SK-N-SH treated with all-trans-retinoic acid at 6 μM for 48 hours (cell line): ENCODE measurements around the gene PNPLA8.

ENCODE experiments used
- ATAC-seq: fragments of 200-7000 bp; cut with Tn5 transposase; 3 replicates; pipeline ENCODE4 v1.9.1; 2020; ENCODE audit warnings: mild to moderate bottlenecking, moderate library complexity
- ARNTL ChIP-seq: fragments of 450-650 bp; formaldehyde crosslinking; IDR thresholded peaks from 2 replicates; pipeline ENCODE4 v1.5.0; 2020; ENCODE audit warnings: low read depth, mild to moderate bottlenecking, moderate library complexity, borderline replicate concordance
- BACH2 ChIP-seq: fragments of 250-450 bp; sonication (Bioruptor Pico); IDR thresholded peaks from 2 replicates; pipeline ENCODE4 v1.9.0; 2021; ENCODE audit warnings: mild to moderate bottlenecking, borderline replicate concordance
- CREB5 ChIP-seq: fragments of 250-450 bp; sonication (Bioruptor Pico); IDR thresholded peaks from 2 replicates; pipeline ENCODE4 v1.5.1; 2020; ENCODE audit warnings: low read depth, mild to moderate bottlenecking, moderate library complexity
- CSRNP3 ChIP-seq: fragments of 250-450 bp; sonication (Bioruptor Pico); IDR thresholded peaks from 2 replicates; pipeline ENCODE4 v1.5.1; 2021; ENCODE audit warnings: mild to moderate bottlenecking, moderate library complexity
- ESRRG ChIP-seq: fragments of 250-450 bp; sonication (Bioruptor Pico); IDR thresholded peaks from 2 replicates; pipeline ENCODE4 v1.6.1; 2021; ENCODE audit warnings: mild to moderate bottlenecking
- GLIS3 ChIP-seq: fragments of 250-450 bp; sonication (Bioruptor Pico); IDR thresholded peaks from 2 replicates; pipeline ENCODE4 v1.5.0; 2020; ENCODE audit warnings: mild to moderate bottlenecking, moderate library complexity
- ISL1 ChIP-seq: fragments of 250-450 bp; sonication (Bioruptor Pico); IDR thresholded peaks from 2 replicates; pipeline ENCODE4 v2.1.2; 2022; ENCODE audit warnings: mild to moderate bottlenecking, moderate library complexity
- OSR1 ChIP-seq: fragments of 250-450 bp; sonication (Bioruptor Pico); IDR thresholded peaks from 2 replicates; pipeline ENCODE4 v1.8.0; 2022; ENCODE audit warnings: moderate library complexity, mild to moderate bottlenecking, inconsistent platforms
- PATZ1 ChIP-seq: fragments of 250-450 bp; sonication (Bioruptor Pico); IDR thresholded peaks from 2 replicates; pipeline ENCODE4 v1.8.0; 2020; ENCODE audit warnings: mild to moderate bottlenecking, moderate library complexity, borderline replicate concordance
- POU6F1 ChIP-seq: fragments of 250-450 bp; sonication (Bioruptor Pico); IDR thresholded peaks from 2 replicates; pipeline ENCODE4 v1.8.0; 2021; ENCODE audit warnings: low read depth, mild to moderate bottlenecking, moderate library complexity, borderline replicate concordance
- PPARA ChIP-seq: fragments of 250-450 bp; sonication (Bioruptor Pico); IDR thresholded peaks from 2 replicates; pipeline ENCODE4 v1.5.0; 2020; ENCODE audit warnings: mild to moderate bottlenecking, borderline replicate concordance
- RARB ChIP-seq: fragments of 250-450 bp; sonication (Bioruptor Pico); IDR thresholded peaks from 2 replicates; pipeline ENCODE4 v1.8.0; 2021; ENCODE audit warnings: mild to moderate bottlenecking, moderate library complexity
- SNAI2 ChIP-seq: fragments of 250-450 bp; sonication (Bioruptor Pico); IDR thresholded peaks from 2 replicates; pipeline ENCODE4 v1.5.0; 2020; ENCODE audit warnings: mild to moderate bottlenecking, moderate library complexity
- TCF4 ChIP-seq: fragments of 250-450 bp; sonication (Bioruptor Pico); IDR thresholded peaks from 2 replicates; pipeline ENCODE4 v1.8.0; 2021; ENCODE audit warnings: mild to moderate bottlenecking, moderate library complexity, borderline replicate concordance
- TOX ChIP-seq: fragments of 250-450 bp; sonication (Bioruptor Pico); IDR thresholded peaks from 2 replicates; pipeline ENCODE4 v1.8.0; 2021; ENCODE audit warnings: mild to moderate bottlenecking, moderate library complexity, borderline replicate concordance
- TSHZ2 ChIP-seq: fragments of 250-450 bp; sonication (Bioruptor Pico); IDR thresholded peaks from 2 replicates; pipeline ENCODE4 v1.5.0; 2020; ENCODE audit warnings: mild to moderate bottlenecking, moderate library complexity
- ZC3H10 ChIP-seq: fragments of 250-450 bp; sonication (Bioruptor Pico); IDR thresholded peaks from 2 replicates; pipeline ENCODE4 v1.5.1; 2021; ENCODE audit warnings: mild to moderate bottlenecking, moderate library complexity
- ZFP3 ChIP-seq: fragments of 250-450 bp; sonication (Bioruptor Pico); IDR thresholded peaks from 2 replicates; pipeline ENCODE4 v1.5.0; 2020; ENCODE audit warnings: mild to moderate bottlenecking, moderate library complexity
- ZFP30 ChIP-seq: fragments of 450-650 bp; formaldehyde crosslinking; IDR thresholded peaks from 2 replicates; pipeline ENCODE4 v1.5.0; 2022; ENCODE audit warnings: mild to moderate bottlenecking, moderate library complexity
- ZNF565 ChIP-seq: fragments of 450-650 bp; formaldehyde crosslinking; conservative IDR thresholded peaks from 2 replicates; pipeline ENCODE4 v1.5.0; 2020; ENCODE audit warnings: low read depth, mild to moderate bottlenecking, moderate library complexity
- ZNF70 ChIP-seq: fragments of 450-650 bp; formaldehyde crosslinking; IDR thresholded peaks from 2 replicates; pipeline ENCODE4 v1.5.0; 2020; ENCODE audit warnings: mild to moderate bottlenecking, moderate library complexity
- ZNF8 ChIP-seq: fragments of 450-650 bp; formaldehyde crosslinking; IDR thresholded peaks from 2 replicates; pipeline ENCODE4 v1.5.0; 2020; ENCODE audit warnings: mild to moderate bottlenecking, moderate library complexity

The PNPLA8 gene

GRCh38 chr7:108448584-108449505 lies 77.1 kb downstream of the PNPLA8 start:
- ATAC-seq = no peak
- TF ChIP-seq ZNF565 (CRISPR knock-in tag) = no peak
- no peak for TF ChIP-seq ZFP3 (CRISPR knock-in tag)
- TF ChIP-seq TSHZ2 = no peak
- no peak for TF ChIP-seq ZNF8 (CRISPR knock-in tag)
- TF ChIP-seq ZFP30 (CRISPR knock-in tag) = no peak
- no peak for TF ChIP-seq OSR1
- no peak for TF ChIP-seq POU6F1 (CRISPR knock-in tag)
- no peak for TF ChIP-seq GLIS3 (CRISPR knock-in tag)
- no peak for TF ChIP-seq BACH2 (CRISPR knock-in tag)
- TF ChIP-seq CREB5 (CRISPR knock-in tag) = no peak
- TF ChIP-seq CSRNP3 = no peak
- no peak for TF ChIP-seq ESRRG
- no peak for TF ChIP-seq RARB
- TF ChIP-seq, all 23 proteins: peak for 0

GRCh38 chr7:108442039-108442568 lies 83.8 kb downstream of the PNPLA8 start:
- ATAC-seq = no peak
- TF ChIP-seq CREB5 (CRISPR knock-in tag) (no peak), RARB (no peak), ZNF8 (CRISPR knock-in tag) (no peak), POU6F1 (CRISPR knock-in tag) (no peak), PATZ1 (CRISPR knock-in tag) (no peak), ZC3H10 (CRISPR knock-in tag) (no peak), ARNTL (no peak), ZFP30 (CRISPR knock-in tag) (no peak), TCF4 (CRISPR knock-in tag) (no peak), GLIS3 (CRISPR knock-in tag) (no peak), BACH2 (CRISPR knock-in tag) (no peak), SNAI2 (CRISPR knock-in tag) (no peak), ZFP3 (CRISPR knock-in tag) (no peak), TOX (CRISPR knock-in tag) (no peak), PPARA (no peak), ISL1 (CRISPR knock-in tag) (no peak), ZNF70 (CRISPR knock-in tag) (no peak), CSRNP3 (no peak)
